IPS DF 4.7 (cell line): ENCODE measurements around the gene CTRB2.
"Not testable (repeated sequence)": the region's sequence is repeated elsewhere in the genome, so short reads cannot be mapped to it uniquely, and the experiment has no call there.

Experiments used
- DNase-seq: peaks from one replicate; pipeline ENCODE4 v3.0.0-alpha.2; 2013; ENCODE audit warnings: low spot score; ENCODE audit errors: extremely low read depth

CTRB2 gene

GRCh38 chr16:75205961-75206748, 806 bp downstream of the CTRB2 start:
- DNase-seq, result not testable (repeated sequence)

GRCh38 chr16:75205438-75205837, 1.5 kb downstream of the CTRB2 start:
- not testable (repeated sequence) for DNase-seq

DNA sequence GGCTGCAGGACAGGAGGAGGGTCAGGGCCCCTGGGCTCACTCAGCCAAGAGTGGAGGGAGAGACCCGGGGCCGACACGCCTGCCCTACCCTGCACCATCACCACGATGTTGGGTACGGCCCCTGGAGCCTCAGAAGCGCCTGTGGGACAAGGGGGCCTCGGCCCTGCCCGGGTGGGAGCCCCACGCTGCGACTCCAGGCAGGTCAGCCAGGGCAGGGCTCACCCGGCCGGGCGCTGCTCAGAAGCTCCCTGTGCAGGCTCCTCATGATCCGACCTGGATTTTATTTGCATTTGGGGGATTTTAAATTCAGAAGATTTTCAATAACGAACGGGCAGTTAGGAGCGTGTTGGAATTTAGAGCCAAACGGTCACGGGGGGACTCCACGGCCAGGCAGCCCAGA, 2.1 kb downstream of the CTRB2 start:
- not testable (repeated sequence) for DNase-seq

- no peak for DNase-seq
Observed at GRCh38 chr16:75204410-75204758, 2.6 kb downstream of the CTRB2 start.

DNA sequence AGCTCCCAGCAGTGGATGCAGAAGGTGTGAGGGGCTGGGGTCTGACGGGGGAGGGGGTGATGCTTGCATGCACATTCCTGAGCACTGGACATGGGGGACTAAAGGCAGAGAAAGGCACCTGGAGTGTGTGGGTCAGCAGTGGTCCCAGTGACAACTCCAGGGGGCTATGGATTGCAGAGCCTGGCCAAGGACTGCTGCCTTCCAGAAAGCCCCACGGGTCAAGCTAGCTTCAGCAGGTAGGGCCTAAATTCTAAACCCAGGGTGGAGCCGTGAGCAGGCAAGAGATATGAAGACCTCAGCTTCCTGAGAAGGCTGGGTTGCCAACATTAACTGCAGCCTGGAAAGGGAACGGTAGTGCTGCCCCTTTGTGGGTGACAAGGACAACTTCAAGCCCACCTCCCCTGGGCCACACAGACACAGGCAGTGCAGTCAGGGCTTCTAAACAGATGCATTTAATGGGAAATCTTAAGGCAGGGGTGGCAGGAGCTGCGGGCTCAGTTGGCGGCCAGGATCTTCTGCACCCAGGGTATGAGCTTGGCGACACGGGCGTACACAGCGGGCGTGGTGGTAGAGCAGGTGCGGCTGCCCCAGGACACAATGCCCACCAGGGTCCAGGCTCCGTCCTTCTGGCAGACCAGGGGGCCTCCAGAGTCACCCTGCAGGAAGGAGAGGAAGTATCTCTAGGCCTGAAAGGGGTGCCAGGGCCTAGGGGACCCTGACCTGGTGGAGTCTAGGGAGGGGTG, 3.1 kb downstream of the CTRB2 start:
- no peak for DNase-seq

DNA sequence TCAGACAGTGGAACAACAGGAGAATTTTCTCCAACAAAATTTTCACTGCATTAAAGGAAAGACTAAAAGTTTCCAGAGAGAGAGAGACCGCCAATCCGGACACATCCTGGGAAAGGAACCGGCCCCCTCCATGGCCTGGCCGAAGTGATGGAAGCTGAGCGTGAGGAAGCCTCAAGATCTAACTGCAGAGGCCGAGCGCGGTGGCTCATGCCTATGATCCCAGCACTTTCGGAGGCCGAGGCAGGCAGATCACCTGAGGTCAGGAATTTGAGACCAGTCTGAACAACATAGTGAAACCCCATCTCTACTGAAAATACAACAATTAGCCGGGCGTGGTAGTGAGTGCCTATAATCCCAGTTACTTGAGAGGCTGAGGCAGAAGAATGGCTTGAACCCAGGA, 3.9 kb downstream of the CTRB2 start:
- no peak for DNase-seq

DNA sequence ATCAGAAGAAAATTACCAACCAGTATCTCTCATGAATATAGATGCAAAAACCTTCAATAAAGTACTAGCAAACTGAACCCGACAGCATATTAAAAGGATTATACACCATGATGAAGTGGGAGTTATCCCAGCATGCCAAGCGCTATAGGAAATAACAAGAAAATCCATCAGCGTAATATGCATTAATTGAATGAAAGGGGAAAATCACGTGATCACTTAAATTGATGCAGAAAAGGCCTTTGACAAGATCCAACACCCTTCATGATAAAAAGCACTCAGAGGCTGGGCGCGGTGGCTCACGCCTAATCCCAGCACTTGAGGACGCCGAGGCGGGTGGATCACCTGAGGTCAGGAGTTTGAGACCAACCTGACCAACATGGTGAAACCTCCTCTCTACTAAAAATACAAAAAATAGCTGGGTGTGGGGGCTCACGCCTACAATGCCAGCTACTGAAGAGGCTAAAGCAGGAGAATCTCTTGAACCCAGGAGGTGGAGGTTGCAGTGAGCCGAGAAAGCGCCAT, 4.8 kb downstream of the CTRB2 start:
- DNase-seq, result no peak

GRCh38 chr16:75198135-75198600, 8.8 kb downstream of the CTRB2 start:
- no peak for DNase-seq

- no peak for DNase-seq
Observed at GRCh38 chr16:75197522-75198134, 9.3 kb downstream of the CTRB2 start.

- DNase-seq, result no peak
Observed at GRCh38 chr16:75196836-75197235, 10.1 kb downstream of the CTRB2 start.

- DNase-seq, result no peak
Observed at GRCh38 chr16:75195811-75196790, 10.9 kb downstream of the CTRB2 start.

GRCh38 chr16:75193730-75194444, 13.1 kb downstream of the CTRB2 start:
- DNase-seq, result no peak

DNA sequence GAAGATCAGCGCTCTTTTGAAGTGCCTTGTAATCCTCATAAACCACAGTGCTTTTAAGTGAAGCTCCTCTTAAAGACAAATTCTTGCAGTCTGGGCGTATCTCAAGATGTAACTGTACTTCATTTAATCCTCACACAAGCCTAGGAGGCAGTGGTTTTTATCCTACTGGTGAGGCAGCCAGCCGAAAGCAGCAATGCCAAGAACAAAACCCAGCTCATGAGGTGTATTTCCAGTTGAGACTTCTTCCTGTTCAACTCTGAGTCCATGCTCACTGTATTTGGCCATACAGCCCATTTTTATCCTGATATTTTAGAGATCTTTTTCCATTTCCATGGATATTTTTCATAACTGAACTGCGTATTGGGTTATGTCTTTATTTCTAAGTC, 13.7 kb downstream of the CTRB2 start:
- no peak for DNase-seq

- DNase-seq, result no peak
Observed at GRCh38 chr16:75192606-75193264, 14.2 kb downstream of the CTRB2 start.

DNA sequence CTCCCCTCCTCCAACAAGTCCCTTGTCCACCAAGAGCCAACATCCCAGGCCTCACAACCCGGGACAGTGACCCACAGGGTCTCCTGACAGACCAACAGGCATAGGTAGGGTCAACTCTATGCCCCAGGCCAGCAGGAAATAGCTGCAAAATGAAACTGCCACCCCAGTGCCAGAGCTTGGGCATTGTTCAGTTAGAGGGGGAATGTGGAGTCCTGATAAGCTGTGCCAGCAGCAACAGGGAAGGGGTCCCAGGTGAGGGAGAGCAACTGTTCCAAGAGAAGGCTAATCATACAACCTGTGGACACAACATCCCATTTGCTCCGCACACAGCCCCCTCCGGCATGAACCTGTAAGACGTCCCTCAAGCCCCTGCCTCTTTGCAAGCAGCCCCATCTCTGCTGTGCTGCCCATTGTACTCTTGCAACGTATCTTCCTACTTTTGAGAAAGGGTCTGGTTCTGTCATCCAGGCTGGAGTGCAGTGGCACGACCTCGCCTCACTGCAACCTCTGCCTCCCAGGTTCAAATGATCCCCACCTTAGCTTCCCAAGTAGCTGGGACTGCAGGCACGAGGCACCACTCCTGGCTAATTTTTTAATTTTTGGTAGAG, 17.2 kb downstream of the CTRB2 start:
- no peak for DNase-seq

DNA sequence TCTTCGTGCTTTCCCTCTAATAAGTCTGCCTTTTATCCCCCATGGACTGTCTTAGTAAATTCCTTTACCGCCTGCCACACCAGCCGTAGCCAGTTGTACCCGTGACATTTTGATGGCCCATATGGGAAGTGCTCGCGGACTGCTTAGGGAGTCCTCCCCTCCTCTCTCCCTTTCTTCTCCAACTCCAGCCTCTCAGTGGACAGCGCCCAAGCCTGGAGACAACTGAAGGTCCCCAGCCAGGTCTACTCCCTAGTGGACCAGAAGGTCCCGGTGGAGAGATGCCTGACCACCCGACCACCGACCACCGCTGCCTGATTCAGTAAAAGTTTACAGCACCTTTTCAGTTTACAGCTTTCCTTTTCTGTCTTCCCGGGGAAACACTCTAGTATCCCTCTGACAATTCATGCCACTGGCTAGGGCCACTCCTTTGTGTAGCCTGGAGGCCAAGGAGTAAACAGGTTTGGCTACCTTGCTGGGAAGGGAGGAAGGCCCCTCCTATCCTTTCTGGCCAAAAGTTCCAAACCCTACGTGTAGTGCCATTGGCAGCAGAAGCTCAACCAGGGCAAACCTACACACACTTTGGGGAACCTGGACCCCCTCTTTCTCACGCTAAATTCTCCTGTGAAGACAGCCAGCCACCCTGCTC, 18.0 kb downstream of the CTRB2 start:
- DNase-seq, result no peak

DNA sequence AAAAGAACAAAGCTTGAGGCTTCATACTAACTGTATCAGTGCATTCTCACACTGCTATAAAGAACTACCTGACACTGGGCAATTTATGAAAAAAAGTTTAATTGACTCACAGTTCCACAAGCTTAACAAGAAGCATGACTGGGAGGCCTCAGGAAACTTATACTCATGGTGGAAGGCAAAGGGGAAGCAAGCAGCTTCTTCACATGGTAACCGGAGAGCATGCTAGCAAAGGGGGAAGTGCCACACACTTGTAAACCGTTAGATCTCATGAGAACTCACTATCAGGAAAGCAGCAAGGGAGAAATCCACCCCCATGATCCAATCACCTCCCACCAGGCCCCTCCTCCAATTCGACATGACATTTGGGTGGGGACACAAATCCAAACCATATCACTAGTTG, 25.3 kb downstream of the CTRB2 start:
- no peak for DNase-seq

DNA sequence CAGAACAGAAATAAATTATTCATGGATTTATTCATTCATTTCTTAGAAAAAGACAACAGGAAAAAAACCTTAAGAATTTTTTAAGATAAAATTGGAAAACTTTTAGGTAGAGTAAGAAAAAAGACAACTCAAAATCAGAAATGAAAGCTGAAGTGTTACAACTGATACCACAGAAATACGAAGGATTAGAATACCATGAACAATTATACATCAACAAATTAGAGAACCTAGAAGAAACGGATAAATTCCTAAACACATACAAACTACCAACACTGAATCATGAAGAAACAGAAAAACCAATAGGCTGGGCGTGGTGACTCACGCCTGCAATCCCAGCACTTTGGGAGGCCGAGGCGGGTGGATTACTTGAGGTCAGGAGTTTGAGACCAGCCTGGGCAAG, 27.8 kb downstream of the CTRB2 start:
- no peak for DNase-seq

GRCh38 chr16:75176926-75177325, 30.0 kb downstream of the CTRB2 start:
- no peak for DNase-seq
